CD4-positive, alpha-beta T cell treated with Interleukin-10 for 1 hour (primary cell): ENCODE results near the gene GREB1.

Experiments
- DNase-seq: peaks from one replicate; pipeline ENCODE4 v3.0.0-alpha.2; 2020

The GREB1 gene

DNA sequence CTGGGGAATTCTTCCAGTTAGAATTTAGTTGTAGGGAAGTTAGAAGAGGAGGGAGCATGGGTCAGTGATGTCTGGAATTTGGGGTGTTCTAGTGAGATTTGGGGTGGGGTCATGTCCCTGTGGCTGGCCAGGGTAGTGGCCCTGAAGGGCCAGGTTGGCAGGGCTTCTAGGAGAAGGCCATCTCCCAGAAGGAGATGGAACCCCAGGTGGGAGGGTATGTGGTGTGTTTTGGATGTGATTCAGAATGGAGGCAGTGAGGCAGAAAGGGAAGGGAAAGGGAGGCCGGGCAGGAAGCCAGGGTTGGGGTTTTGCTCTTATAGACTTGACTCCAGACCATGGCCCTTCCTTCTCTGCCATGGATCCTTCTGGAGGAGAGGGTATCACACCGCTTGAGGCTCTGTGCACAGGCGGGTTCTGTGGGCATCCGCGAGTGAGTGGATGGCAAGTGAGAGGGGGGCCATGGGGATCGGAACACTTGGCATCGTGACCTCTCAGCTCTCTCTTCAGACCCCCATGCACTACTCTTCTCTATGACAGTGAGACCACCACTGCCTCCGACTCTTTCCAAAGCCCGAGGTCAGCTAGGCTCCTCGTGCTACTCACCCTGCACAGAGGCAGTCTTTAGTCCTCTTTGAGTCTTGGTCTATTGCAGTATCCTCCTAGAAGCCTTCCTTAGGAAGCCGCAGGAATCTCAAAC lies 7.3 kb downstream of the GREB1 start:
- DNase-seq, result no peak

GRCh38 chr2:11541693-11542274 lies 7.9 kb downstream of the GREB1 start:
- DNase-seq, result no peak

DNA sequence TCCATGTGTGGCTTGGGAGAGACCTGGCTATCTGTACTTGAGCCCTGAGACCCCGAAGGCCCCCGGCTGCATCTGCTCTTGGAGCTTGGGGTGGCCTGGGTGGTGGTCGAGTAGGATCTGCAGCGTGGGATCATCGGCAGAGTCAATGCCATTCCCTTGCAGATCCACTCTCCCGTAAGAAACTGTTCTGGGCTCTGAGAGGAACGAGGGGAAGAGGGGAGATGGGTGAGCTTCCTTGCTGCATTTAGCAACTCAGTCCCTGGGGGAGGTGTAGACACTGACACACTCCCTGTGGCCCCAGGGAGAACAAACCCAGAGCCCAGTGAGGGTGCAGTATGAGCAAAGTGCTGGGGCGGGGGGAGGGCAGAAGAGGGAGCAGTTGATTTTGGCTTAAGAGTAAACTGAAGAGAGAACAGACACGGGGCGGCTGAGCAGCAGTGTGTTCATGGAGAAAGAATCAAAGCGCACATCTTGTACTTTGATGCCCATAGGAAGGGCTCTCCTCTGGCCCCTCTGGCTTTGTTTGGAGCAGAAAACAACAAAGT lies 8.5 kb downstream of the GREB1 start:
- DNase-seq, result no peak

GRCh38 chr2:11543337-11544216 lies 9.7 kb downstream of the GREB1 start:
- no peak for DNase-seq

DNA sequence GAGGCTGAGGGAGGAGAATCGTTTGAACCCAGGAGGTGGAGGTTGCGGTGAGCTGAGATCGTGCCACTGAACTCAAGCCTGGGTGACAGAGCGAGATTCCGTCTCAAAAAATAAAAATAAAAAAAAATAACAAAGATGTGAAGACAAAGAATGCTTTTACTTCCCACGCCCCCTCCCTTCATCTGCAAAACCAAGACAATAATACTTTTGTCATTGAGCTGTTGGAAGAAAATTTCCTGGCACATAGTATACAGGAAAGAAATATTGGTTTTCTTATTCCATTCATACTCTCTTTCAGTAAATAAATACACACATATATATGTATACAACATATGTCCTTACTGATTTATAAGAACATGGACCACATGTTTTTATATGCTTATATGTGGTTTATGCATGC lies 12.2 kb downstream of the GREB1 start:
- DNase-seq, result no peak

DNA sequence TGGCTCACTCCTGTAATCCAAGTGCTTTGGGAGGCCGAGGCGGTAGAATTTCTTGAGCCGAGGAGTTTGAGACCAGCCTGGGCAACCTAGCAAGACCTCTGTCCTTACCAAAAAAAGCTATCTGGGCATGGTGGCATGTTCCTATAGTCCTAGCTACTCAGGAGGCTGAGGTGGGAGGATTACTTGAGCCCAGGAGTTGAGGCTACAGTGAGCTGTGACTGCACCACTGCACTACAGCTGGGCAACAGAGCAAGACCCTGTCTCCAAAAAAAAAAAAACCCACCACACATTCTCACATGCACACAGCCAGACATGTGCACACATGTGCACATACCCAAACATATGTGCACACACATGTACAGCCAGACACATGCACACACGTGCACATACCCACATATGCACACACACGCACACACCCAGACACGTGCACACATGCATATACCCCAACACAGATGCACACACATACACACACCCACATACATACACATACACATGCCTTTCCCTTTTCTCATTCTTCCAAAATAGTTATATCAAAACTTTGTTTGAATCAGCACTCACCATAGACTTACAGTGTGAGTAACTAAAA lies 14.2 kb downstream of the GREB1 start:
- DNase-seq, result no peak

DNA sequence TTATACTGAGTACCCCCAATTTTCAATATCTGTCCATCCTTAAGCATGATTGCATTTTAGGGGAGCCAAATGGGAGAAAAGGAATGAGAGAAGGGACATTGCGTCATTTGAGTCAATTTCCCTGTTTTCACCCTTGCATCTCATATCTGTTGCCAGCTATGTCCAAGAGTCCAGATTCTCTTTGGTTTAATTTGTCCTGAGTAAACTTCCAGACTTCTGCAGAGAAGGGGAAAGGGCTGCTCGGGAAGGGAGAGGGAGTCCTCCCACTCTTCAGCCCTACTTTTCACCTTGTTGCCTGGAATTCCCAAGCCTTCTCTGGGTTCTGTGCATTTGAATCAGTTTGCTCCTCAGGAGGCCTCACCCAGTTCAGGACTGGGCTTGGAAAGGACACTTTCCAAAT lies 16.5 kb downstream of the GREB1 start:
- no peak for DNase-seq

DNA sequence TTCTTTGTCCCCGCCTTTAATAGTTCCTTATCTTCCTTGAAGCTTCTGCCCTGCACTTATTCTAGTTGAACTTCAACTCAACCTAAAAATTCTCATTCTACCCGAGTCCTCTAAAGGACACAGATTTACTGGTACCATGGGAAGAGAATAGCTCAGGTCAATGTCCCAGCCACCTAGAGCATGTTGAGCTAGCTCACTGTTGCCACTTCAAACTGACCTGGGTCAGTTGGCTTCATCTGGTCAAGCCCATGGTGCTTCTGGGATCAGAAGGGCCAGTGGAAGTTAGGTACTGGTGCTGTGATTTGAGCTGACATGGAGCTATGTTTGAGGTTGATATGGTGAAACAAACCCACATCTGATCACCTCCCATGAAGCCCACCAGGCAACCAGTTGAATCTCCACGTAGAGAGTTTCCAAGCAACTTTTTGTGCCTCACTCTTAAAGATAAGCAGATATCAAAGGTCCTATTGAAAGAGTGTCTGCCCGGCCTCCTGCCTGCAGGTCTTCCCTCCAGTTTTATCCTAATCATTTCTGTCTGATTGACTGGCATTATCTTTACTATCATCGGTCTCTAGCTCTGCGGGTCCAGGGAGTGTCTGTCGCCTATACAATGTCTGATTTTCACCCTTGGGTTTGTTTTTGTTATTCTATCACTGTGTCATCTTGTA lies 17.2 kb downstream of the GREB1 start:
- no peak for DNase-seq

DNA sequence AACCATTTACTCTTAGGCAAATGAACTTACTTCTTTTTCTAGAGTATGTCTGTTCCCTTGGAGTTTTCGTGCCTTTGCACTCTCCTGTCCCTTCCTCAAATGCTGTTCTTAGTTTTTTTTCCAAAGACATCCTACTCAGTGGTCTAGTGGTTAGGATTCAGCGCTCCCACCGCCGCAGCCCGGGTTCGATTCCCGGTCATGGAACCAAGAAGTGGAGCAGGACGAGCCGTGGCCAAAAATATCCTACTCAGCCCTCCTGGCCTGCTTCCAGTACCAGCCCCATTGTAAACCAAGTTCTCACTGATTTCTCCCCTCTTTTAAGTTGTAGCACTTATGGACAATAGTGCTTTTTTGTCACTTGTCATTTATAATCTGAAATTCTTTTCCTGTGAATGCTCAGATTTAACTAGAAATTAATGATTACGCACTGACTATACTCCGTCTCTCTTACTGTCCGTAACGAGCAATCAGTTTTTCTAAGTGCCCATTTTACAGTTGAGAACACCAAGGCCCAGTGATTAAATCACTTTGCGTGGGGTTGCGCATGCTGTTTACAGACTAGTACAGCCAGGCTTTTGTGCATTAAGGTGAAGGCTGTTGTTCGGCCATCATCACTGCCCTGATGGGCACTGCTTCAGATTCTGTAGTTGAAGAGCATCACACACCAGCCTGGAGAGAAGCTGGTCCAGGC lies 17.9 kb downstream of the GREB1 start:
- DNase-seq, result no peak

GRCh38 chr2:11552260-11552638 lies 18.4 kb downstream of the GREB1 start:
- DNase-seq, result no peak

- DNase-seq, result no peak
Measured at GRCh38 chr2:11553661-11554398, 20.0 kb downstream of the GREB1 start.

DNA sequence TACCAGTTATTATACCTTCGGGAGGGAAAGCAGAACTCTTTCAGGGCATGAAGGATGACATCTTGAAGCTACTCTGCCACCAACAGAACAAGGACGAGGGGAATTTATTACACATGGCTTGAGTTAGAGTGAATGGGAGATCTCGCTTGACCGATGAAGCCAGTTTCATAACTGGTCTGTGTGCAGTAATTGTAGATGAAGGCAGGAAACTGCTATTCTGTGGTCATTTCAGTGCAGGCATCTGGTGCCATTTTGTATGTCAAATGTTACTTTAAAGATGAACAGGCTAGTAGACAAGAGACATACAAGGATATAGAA lies 20.5 kb downstream of the GREB1 start:
- DNase-seq, result no peak

DNA sequence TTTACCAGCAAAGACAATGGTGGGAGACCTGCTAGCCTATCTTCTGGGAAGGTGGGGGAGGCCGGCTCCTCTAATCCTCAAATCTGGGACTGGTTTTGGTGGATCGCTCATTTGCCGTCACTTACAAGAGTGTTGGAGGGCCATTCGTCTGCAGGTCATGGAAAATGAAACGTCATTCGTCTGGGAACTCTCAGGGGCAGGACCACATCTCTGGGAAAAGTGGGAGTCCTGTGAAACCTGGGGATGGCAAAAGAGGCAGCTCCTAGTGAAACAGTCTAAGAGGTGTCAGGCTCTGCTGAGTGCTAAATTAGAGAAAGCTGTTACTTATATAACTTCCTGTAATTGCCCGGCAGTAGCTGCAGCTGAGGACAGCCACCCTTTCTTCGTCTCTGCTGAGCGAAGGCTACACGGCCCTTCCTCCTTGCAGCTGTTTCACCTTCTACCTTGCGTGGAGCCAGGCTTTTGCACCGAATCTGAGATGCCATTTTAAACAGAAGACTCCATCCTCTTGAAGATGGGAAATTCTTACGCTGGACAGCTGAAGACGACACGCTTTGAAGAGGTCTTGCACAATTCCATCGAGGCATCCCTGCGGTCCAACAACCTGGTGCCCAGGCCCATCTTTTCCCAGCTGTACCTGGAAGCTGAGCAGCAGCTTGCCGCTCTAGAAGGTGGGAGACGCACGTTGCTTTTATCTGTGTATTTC lies 22.4 kb downstream of the GREB1 start:
- no peak for DNase-seq

DNA sequence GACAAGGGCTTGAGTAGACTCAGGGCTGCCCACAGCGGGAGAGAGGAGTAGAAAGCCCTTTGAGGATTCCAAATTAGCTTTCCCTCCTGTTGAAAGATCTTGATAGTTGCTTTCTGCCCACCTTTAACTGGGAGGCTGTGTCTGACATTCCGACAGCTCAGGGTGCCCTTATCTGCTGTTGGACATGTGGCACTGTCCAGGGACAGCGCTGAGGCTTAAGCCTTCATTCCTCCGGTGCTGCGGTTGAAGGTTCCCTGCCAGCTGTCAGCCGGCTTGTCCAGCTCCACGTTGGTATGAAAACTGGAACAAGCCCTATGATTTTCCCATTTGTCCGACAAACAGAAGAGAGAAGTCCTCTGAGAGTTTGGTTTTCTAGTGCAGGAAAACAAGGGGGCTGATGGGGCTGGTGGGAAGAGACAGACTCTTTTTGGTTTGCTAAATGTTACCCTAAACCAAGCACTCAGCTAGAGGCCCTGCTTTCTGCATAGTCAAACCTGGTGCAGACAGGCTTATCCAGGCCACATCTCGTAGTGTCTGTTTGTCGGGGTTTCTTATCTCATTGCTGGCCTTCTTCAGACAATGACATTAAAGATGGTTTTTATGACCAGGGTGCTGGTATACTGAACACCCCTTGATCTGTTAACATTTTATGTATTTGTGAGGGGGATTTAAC lies 24.5 kb downstream of the GREB1 start:
- DNase-seq, result no peak

- DNase-seq, result no peak
Measured at GRCh38 chr2:11559066-11559785, 25.4 kb downstream of the GREB1 start.

DNA sequence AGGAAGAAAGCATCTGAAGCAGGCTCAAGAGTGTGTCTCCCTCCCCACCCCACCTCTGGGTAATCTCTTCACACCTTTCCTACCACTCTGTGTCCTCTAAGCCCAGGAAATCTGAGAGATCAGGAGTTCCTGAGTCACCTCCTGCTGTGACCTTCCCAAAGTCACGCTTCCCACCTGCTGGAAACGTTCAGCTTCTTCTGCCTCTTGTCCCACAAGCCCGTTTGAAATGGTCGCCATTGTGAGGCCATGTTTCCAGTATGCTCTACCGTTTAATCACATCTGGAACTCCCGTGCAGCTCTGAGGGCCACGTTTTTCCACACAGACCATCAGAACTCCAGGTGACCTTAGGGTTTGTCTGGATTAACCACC lies 25.9 kb downstream of the GREB1 start:
- DNase-seq, result no peak

GRCh38 chr2:11560806-11561205 lies 27.0 kb downstream of the GREB1 start:
- DNase-seq, result no peak

DNA sequence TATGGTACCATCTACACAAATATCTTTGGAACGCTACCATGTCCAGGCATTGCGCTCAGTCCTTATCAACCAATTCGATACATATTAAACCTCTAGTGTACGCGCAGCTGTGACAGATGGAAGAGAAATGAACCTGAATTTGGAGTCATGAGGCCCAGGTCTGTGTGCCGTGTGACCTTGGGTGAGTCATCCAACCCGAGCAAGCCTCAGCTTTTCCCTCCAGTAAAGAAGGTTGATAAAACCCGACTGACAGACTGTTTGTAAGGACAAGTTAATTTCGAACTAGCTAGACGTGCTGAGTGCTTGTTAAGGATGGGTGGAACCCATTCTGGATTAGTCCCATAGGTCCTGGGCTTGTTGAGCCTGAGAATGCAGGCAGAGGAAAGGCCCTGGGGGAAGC lies 28.2 kb downstream of the GREB1 start:
- DNase-seq, result no peak

- DNase-seq, result no peak
Measured at GRCh38 chr2:11562476-11562875, 28.6 kb downstream of the GREB1 start.
